Subcutaneous abdominal adipose tissue (tissue), 5 donors: ENCODE measurements around the gene AP1M2.

Experiments used
- H3K27ac ChIP-seq: one replicate; pipeline ENCODE4 v1.7.0; 2013; ENCODE audit warnings: low read depth, mild to moderate bottlenecking, inconsistent platforms, low read length, moderate library complexity
- H3K27me3 ChIP-seq, 5 donors: one replicate each; pipeline ENCODE4 v1.7.0; 2013; ENCODE audit warnings: low read length in 5 of 5, inconsistent platforms in 1 of 5; ENCODE audit not compliant: control insufficient read depth in 5 of 5, insufficient read depth in 4 of 5
- H3K36me3 ChIP-seq, 5 donors: one replicate each; pipeline ENCODE4 v1.7.0; 2013; ENCODE audit warnings: low read length in 5 of 5; ENCODE audit not compliant: control insufficient read depth in 5 of 5, insufficient read depth in 5 of 5
- H3K4me1 ChIP-seq, 5 donors: one replicate each; pipeline ENCODE4 v1.7.0; 2013; ENCODE audit warnings: low read length in 5 of 5, mild to moderate bottlenecking in 3 of 5, moderate library complexity in 1 of 5; ENCODE audit not compliant: control insufficient read depth in 5 of 5, insufficient read depth in 5 of 5
- H3K4me3 ChIP-seq, 5 donors: one replicate each; pipeline ENCODE4 v1.7.0; 2013; ENCODE audit warnings: low read length in 5 of 5, low read depth in 1 of 5
- H3K9ac ChIP-seq, 5 donors: one replicate each; pipeline ENCODE4 v1.7.0; 2013; ENCODE audit warnings: low read length in 5 of 5, mild to moderate bottlenecking in 4 of 5, moderate library complexity in 3 of 5
- H3K9me3 ChIP-seq, 5 donors: one replicate each; pipeline ENCODE4 v1.7.0; 2013; ENCODE audit warnings: low read length in 5 of 5; ENCODE audit not compliant: control insufficient read depth in 5 of 5
- donor health status: healthy.
- donor health status: healthy.
- donor health status: healthy.
- donor health status: healthy.
- donor health status: healthy.

AP1M2 gene

DNA sequence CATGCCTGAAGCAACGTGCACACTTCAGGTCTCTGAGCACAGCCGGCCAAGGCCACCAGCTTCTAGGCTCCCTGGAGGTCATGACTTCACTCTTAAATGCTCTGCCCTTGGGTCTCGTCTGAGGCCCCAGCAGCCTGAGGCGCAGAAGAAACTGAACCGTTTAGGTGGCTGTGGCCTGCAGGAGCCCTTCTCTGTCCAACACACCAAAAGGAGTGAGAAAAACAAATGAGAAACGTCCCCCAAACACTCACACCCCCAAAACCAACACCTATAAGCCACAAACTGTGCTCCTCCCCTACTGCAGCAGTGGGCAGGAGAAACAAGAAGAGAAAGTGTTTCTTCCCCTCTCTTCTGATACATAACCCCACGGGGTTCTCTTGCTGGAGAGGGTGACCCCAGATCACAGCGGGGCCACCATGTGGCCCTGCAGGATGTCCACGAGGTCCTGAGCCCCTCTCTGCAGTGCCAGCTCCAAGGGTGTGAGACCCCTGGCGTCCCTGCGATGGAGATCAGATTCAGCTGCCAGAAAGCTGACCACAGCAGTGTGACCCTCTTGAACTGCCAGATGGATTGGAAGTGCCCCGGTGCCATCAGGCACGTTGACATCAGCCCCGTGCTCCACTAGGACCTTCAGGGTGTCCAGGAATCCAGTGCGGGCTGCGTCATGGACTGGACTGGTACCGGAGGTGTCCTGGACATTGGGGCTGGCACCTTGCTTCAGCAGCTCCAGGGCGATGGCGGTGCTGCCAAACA is 20.3 kb downstream of the AP1M2 start:
- no peaks in the 10 kb centered on the region for H3K27me3 ChIP-seq
- peak overlapping the region in 3 of 5 donors; percentile 43 to 63 (median 48) for H3K9ac ChIP-seq
- no peaks in the 10 kb centered on the region for H3K36me3 ChIP-seq
- peak overlapping the region in 4 of 5 donors; percentile 72 to 93 (median 80) for H3K4me3 ChIP-seq
- H3K9me3 ChIP-seq: no peaks in the 10 kb centered on the region
- peak overlapping the region; percentile 75 for H3K27ac ChIP-seq
- H3K4me1 ChIP-seq: peaks cover 5 to 41% (median 40%) of the 10 kb centered on the region in 5 donors

- Histone ChIP-seq H3K27me3 (no peaks in the 10 kb centered on the region), H3K4me1 (peaks cover 5 to 41% (median 40%) of the 10 kb centered on the region in 5 donors), H3K9ac (peak overlapping the region in 3 of 5 donors; percentile 30 to 63 (median 48)), H3K9me3 (no peaks in the 10 kb centered on the region), H3K4me3 (peak overlapping the region; percentile 65 to 93 (median 73)), H3K36me3 (peaks cover 0 to 3% (median 0%) of the 10 kb centered on the region in 5 donors), H3K27ac (peak overlapping the region; percentile 75)
Observed at GRCh38 chr19:10566408-10566657, 20.8 kb downstream of the AP1M2 start.

- Histone ChIP-seq H3K36me3 (peaks cover 0 to 8% (median 5%) of the 10 kb centered on the region in 5 donors), H3K9ac (peak within 1 kb of the TSS in 4 of 5 donors; percentile 83 to 89 (median 86)), H3K4me1 (peaks cover 5 to 41% (median 40%) of the 10 kb centered on the region in 5 donors), H3K27me3 (no peaks in the 10 kb centered on the region), H3K4me3 (peak within 1 kb of the TSS; percentile 72 to 93 (median 83)), H3K27ac (peak within 1 kb of the TSS; percentile 75), H3K9me3 (no peaks in the 10 kb centered on the region)
Observed at GRCh38 chr19:10565567-10566407, 21.3 kb downstream of the AP1M2 start, which contains the start of gene KRI1. TSS of gene KRI1 (minus strand) at chr19:10566010. CDS start at chr19:10565999, 11 bp downstream.

GRCh38 chr19:10565028-10565566 is 22.0 kb downstream of the AP1M2 start:
- peak overlapping the region in 4 of 5 donors; percentile 83 to 89 (median 86) for H3K9ac ChIP-seq
- peak overlapping the region; percentile 70 to 93 (median 83) for H3K4me3 ChIP-seq
- H3K36me3 ChIP-seq: peaks cover 0 to 15% (median 12%) of the 10 kb centered on the region in 5 donors
- no peaks in the 10 kb centered on the region for H3K27me3 ChIP-seq
- peaks cover 5 to 41% (median 40%) of the 10 kb centered on the region in 5 donors for H3K4me1 ChIP-seq
- H3K27ac ChIP-seq: peak overlapping the region; percentile 46
- no peaks in the 10 kb centered on the region for H3K9me3 ChIP-seq

- Histone ChIP-seq H3K27ac (no peak overlapping the region), H3K4me1 (peaks cover 5 to 26% (median 25%) of the 10 kb centered on the region in 5 donors), H3K4me3 (no peak overlapping the region), H3K9me3 (no peaks in the 10 kb centered on the region), H3K27me3 (no peaks in the 10 kb centered on the region), H3K36me3 (peaks cover 0 to 34% (median 32%) of the 10 kb centered on the region in 5 donors), H3K9ac (no peak overlapping the region)
Observed at GRCh38 chr19:10562609-10563008, 24.5 kb downstream of the AP1M2 start.

GRCh38 chr19:10560154-10560553 is 27.0 kb downstream of the AP1M2 start:
- H3K9ac ChIP-seq: no peak overlapping the region
- no peaks in the 10 kb centered on the region for H3K9me3 ChIP-seq
- H3K36me3 ChIP-seq: peaks cover 0 to 52% (median 46%) of the 10 kb centered on the region in 5 donors
- no peak overlapping the region for H3K27ac ChIP-seq
- no peaks in the 10 kb centered on the region for H3K27me3 ChIP-seq
- peaks cover 0 to 12% (median 8%) of the 10 kb centered on the region in 5 donors for H3K4me1 ChIP-seq
- H3K4me3 ChIP-seq: no peak overlapping the region

GRCh38 chr19:10557603-10558197 is 29.4 kb downstream of the AP1M2 start:
- Histone ChIP-seq H3K36me3 (peaks cover 0 to 76% (median 69%) of the 10 kb centered on the region in 5 donors), H3K9ac (no peak overlapping the region), H3K9me3 (no peaks in the 10 kb centered on the region), H3K27me3 (no peaks in the 10 kb centered on the region), H3K4me3 (no peak overlapping the region), H3K27ac (no peak overlapping the region), H3K4me1 (peaks cover 0 to 7% (median 0%) of the 10 kb centered on the region in 5 donors)

- H3K27me3 ChIP-seq: no peaks in the 10 kb centered on the region
- peaks cover 0 to 83% (median 74%) of the 10 kb centered on the region in 5 donors for H3K36me3 ChIP-seq
- no peak overlapping the region for H3K9ac ChIP-seq
- no peak overlapping the region for H3K27ac ChIP-seq
- H3K4me1 ChIP-seq: peaks cover 0 to 7% (median 0%) of the 10 kb centered on the region in 5 donors
- peaks cover 0 to 2% (median 0%) of the 10 kb centered on the region in 5 donors for H3K9me3 ChIP-seq
- no peak overlapping the region for H3K4me3 ChIP-seq
Observed at GRCh38 chr19:10555610-10555973, 31.5 kb downstream of the AP1M2 start.

DNA sequence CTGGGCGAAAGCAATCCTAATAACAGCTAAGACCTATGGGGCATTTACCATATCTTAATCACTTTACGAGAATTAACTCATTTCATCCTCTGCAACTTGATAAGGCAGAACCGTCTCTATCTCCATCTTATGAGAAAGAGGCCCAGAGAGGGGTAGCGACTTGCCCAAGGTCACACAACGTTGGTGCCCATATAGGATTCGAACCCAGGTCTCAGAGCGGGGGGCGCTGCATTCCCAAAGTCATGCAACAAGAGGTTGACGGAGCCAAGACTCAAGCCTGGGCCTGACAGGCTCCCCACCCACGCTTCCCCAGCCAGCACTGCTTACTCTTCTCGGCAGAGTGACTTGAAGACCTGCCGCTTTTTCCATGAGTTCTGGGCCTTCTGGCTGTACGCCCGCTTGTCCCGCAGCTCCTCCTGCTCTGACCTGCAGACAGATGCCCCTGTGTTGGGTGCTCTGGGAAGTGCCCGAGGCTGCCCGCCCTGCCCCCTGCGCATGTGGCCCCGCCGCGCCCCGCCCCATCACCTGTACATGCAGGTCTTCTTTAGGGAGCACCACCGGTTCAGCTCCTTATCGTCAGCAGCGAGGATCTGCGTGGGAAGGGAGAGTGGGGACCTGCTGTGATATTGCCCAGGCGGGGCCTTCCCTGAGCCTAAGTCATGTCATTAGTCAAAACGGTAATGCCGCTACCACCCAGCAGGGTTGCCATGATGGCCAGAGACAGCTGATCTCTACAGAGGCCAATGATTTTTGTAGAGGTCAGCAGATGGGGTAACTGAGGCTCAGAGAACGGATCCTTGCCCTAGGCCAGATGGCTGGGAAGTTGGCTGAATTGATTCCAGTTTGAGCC is 32.1 kb downstream of the AP1M2 start:
- Histone ChIP-seq H3K9ac (no peak overlapping the region), H3K9me3 (peaks cover 0 to 2% (median 0%) of the 10 kb centered on the region in 5 donors), H3K4me1 (peaks cover 0 to 7% (median 0%) of the 10 kb centered on the region in 5 donors), H3K27ac (no peak overlapping the region), H3K4me3 (no peak overlapping the region), H3K27me3 (no peaks in the 10 kb centered on the region), H3K36me3 (peaks cover 0 to 83% (median 73%) of the 10 kb centered on the region in 5 donors)
